K562 (cell line): ENCODE measurements around the gene NAIF1.
A peak's percentile ranks its signal among the peaks of the same experiment; 100 is the strongest.

Experiments used
- BCOR ChIP-seq: fragments of 450-650 bp; IDR thresholded peaks from 2 replicates; pipeline ENCODE4 v1.6.1; 2016
- CUX1 ChIP-seq: fragments of 200-800 bp; sonication (Bioruptor generic); IDR thresholded peaks from 2 replicates; pipeline ENCODE4 v1.6.1; 2016; ENCODE audit warnings: missing genetic modification characterization, missing compliant biosample characterization
- HOMEZ ChIP-seq: fragments of 250-450 bp; sonication (Bioruptor Pico); IDR thresholded peaks from 2 replicates; pipeline ENCODE4 v1.4.0; 2020; ENCODE audit warnings: mild to moderate bottlenecking, moderate library complexity
- LCOR ChIP-seq: sonication (generic); formaldehyde crosslinking; IDR thresholded peaks from 2 replicates; pipeline ENCODE4 v1.8.0; 2022; ENCODE audit warnings: mild to moderate bottlenecking, missing genetic modification reagents
- MAFK ChIP-seq: IDR thresholded peaks from 2 replicates; pipeline ENCODE4 v1.6.1; 2011; ENCODE audit warnings: low read length, improper control_type of control experiment
- MECOM ChIP-seq: fragments of 250-450 bp; sonication (Bioruptor Pico); IDR thresholded peaks from 2 replicates; pipeline ENCODE4 v1.8.0; 2022; ENCODE audit warnings: inconsistent platforms
- NFIC ChIP-seq: fragments of 450-650 bp; IDR thresholded peaks from 2 replicates; pipeline ENCODE4 v1.6.1; 2017; ENCODE audit warnings: mild to moderate bottlenecking, inconsistent platforms
- POLR2A ChIP-seq: fragments of 450-650 bp; conservative IDR thresholded peaks from 2 replicates; pipeline ENCODE4 v1.6.1; 2016
- PRDM10 ChIP-seq: fragments of 450-650 bp; IDR thresholded peaks from 2 replicates; pipeline ENCODE4 v1.6.1; 2018; ENCODE audit not compliant: partially characterized antibody
- SMAD1 ChIP-seq: fragments of 150-350 bp; IDR thresholded peaks from 2 replicates; pipeline ENCODE4 v1.6.1; 2014; ENCODE audit warnings: low read length, low read depth; ENCODE audit not compliant: partially characterized antibody
- ZBTB7A ChIP-seq: IDR thresholded peaks from 2 replicates; pipeline ENCODE4 v1.6.1; 2011; ENCODE audit warnings: low read depth, mild to moderate bottlenecking, low read length, moderate library complexity, borderline replicate concordance; ENCODE audit not compliant: control insufficient read depth
- ZNF175 ChIP-seq: fragments of 200-800 bp; sonication (Bioruptor generic); IDR thresholded peaks from 2 replicates; pipeline ENCODE4 v1.6.1; 2016; ENCODE audit warnings: low read depth, mild to moderate bottlenecking, missing genetic modification characterization, missing compliant biosample characterization
- ZNF263 ChIP-seq: sonication (generic); formaldehyde crosslinking; IDR thresholded peaks from 2 replicates; pipeline ENCODE4 v1.8.0; 2022; ENCODE audit warnings: mild to moderate bottlenecking, missing genetic modification reagents, borderline replicate concordance

- TF ChIP-seq MAFK (no peak), ZNF175 (CRISPR knock-in tag) (no peak), ZBTB7A (no peak), SMAD1 (no peak), ZNF263 (CRISPR knock-in tag) (no peak), BCOR (peak; percentile 46), CUX1 (CRISPR knock-in tag) (no peak), HOMEZ (CRISPR knock-in tag) (no peak), NFIC (no peak), POLR2A (no peak), LCOR (CRISPR knock-in tag) (no peak), PRDM10 (no peak), MECOM (CRISPR knock-in tag) (no peak)
These were observed 47.4 kb upstream of the NAIF1 start for GRCh38 chr9:128114326-128115186.
